GM18861 (cell line): Measurements from ENCODE around the gene ARSG.
"Not testable (repeated sequence)": the region's sequence is repeated elsewhere in the genome, so short reads cannot be mapped to it uniquely, and the experiment has no call there.

ENCODE experiments used
- ATAC-seq: cut with Tn5 transposase; IDR thresholded peaks from one replicate; pipeline ENCODE4 v1.9.1; 2021; ENCODE audit not compliant: unreplicated experiment

The ARSG gene

DNA sequence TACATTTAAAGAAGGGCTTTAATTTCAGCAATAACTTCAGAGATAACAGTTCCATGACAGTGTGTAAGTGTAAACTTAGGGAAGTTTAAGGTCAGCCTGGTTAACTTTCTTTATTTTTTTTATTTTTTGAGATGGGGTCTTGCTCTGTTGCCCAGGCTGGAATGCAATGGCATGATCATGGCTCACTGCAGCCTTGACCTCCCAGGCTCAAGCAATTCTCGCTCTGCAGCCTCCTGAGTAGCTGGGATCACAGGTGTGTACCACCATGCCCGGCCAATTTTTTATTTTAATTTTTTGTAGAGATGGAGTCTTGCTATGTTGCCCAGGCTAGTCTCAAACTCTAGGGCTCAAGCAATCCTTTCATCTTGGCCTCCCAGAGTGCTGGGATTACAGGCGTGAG lies 15.0 kb upstream of the ARSG start:
- ATAC-seq, result not testable (repeated sequence)

DNA sequence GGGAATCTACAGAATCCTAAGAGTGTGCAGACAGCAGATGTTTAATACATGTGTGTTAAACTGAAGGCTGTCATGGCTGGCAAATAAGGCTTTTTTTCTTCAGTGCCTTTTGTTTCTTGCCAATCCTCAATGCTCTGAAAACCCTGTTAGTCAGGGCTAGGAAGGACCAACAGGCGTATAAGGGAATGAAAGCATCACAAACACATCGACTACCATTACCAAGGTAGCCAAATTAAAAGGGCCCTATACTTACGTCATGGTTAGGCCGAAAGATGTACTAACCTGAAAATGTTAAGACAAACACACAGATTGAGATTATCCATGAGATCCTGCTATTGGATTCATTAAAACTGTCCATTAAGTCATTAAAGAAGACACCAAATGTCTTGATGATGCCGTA lies 13.5 kb upstream of the ARSG start:
- ATAC-seq, result no peak

DNA sequence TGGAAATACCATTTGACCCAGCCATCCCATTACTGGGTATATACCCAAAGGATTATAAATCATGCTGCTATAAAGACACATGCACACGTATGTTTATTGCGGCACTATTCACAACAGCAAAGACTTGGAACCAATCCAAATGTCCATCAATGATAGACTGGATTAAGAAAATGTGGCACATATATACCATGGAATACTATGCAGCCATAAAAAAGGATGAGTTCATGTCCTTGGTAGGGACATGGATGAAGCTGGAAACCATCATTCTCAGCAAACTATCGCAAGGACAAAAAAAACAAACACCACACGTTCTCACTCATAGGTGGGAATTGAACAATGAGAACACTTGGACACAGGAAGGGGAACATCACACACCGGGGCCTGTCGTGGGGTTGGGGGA lies 9.3 kb upstream of the ARSG start:
- not testable (repeated sequence) for ATAC-seq

- ATAC-seq, result peak; percentile 18
Observed at GRCh38 chr17:68288375-68288774, 2.9 kb upstream of the ARSG start.

GRCh38 chr17:68288804-68289203 lies 2.5 kb upstream of the ARSG start:
- no peak for ATAC-seq

DNA sequence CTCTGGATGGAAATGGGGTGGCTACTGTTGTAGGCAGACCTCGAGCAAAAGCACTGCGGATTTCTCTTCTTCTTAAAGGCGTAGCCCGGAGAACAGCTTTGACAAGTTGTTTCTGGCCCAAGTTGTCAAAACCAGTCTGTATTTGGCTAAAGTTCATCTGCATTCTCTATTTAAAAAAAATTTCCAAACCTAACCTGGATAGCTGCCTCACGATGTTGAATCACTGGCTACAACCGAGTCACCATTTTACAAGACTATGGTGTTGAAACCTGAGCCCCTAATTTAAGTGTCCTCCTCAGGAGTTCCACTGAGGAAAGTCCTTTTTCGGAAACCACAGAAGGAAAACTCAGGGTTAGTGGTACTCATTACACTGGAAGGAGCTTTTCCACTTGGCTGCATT lies 1.8 kb upstream of the ARSG start:
- no peak for ATAC-seq

DNA sequence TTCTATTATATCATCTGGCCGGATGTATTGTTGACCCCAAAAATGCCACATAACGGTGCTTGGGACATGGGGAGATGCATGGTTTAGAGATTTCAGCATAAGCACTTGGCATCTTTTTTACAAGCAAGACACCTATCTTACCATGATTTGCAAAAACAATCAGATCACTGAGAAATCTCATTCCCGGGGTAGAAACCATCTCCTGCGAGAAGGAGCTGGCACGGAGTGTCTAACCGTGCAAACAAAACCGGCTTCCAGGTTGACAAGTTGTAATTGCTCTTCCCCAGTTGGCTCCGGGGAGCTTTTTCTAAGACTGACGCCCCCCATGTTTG lies 1.4 kb upstream of the ARSG start:
- ATAC-seq, result no peak

DNA sequence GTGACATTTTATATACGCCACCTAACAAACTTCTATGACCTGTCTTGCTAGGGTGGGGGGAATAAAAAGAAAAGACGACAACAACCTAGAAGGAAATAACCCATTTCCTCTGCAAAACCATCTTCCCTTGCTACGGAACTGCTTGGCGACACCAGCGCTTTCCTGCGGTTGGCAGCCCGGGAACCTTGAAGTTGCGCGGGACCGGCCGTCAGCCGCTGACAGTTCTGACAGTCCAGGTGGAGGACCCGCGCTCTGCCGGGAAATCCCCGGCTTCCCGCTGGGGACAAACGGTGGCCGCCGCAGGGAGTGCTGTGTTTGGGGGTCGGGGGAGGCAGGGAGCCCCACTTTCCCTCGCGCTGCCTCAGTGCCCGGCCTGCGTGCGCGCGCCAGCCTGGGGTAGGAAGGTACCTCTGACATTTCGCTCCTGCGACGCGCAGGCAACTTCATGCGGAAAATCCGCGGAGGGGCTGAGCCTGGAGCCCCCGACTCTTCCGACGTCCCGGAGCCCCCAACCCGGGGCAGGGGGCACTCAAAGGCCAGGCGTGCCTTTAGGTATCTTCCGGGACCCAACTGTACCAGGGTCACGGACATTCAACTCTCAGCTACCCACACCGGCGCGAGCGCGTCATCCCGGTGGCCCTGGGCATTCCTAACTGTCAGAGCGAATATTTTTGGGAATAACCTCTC lies 884 bp upstream of the ARSG start:
- no peak for ATAC-seq

DNA sequence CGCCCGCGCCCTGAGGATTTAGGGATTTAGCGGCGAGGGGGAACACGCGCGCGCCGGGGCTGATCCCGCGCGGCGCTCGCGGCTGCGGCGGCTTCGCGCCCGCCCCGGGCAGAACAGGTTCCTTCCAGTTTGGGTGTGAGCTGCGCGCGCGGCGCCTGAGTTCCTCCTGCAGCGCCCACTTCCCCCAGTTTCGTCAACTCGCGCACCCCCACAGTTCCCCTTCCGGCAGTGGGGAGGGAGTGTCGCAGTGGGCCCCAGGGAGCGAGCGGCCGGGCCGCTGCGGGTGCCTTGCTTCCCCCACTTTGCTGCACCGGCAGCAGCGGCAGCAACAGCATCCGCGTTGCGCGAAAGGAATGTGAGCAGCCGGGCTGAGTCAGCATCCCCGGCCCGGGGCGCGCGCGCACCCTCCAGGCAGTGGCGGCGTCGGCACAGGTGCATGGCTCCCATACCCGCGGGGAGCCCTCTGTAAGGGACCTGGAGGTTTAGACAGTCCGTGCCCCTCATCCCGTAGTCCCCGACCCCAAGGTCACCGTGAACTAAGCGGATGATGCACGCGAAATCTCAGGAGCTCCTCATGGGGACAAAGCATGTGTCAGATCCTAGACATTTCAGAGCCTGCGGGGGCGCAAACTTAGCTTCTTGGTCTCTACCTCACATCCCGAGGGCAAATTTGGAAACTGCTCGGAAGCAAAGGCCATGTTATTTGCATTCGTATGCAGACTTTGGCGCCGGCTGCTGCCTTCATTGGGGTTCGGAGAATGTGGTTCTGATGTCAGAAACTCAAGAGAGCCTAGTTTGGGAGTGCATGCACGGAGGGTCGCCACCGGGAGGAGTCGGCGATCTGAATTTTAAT lies 767 bp downstream of the ARSG start:
- ATAC-seq, result peak; percentile 41

GRCh38 chr17:68292689-68293040 lies 1.4 kb downstream of the ARSG start:
- no peak for ATAC-seq

DNA sequence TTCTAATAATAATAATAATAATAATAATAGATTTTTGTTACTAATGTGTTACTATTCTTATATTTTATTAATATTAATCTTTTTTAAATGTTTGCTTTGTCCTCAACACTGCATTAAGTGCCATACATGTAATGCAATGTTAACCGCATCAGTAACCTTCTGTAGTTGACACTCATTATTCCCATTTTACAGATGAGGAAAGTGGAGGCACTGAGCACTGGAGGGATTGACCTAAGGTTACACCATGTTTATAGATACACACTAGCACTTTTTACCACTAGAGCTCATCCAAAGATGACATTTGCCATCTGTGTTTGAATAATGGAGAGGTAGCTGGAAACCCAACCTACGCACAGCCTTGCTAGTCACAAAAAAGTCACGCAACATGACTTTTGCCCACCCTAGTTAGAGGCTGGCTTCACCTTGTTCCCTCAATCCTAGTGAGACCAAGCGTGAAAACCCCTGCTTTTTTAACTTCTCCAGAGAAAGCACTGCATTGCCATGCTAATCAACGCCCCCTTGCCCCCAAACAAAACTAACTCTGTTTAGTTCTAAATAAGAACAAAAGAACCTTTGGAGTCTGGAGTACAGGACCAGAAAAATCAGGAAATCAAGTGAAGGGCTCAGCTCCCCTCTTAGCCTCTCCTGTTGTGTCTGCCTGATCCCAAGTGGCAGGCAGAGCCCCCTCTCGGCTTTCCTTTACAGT lies 2.3 kb downstream of the ARSG start:
- ATAC-seq, result no peak

DNA sequence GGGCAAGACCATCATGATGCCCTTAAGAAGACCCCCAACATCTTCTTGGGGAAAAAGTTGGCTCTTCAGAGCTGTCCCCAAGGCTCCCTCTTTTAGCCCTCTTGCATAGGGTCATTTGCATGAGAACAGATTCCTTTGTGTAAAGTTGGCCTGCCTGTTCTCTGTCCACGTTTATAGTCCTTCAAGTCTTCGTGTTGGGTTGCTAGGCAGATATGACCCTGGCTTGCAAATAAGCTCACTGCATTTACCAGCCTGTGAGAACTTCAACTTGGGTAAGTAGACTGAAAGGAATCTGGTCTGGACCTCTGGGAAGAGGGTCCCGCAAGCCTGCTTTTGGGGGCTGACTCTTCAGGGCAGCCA lies 2.9 kb downstream of the ARSG start:
- no peak for ATAC-seq

GRCh38 chr17:68294617-68295016 lies 3.3 kb downstream of the ARSG start:
- ATAC-seq, result no peak

- ATAC-seq, result no peak
Observed at GRCh38 chr17:68295086-68295485, 3.8 kb downstream of the ARSG start.

GRCh38 chr17:68296217-68297191 lies 5.2 kb downstream of the ARSG start:
- ATAC-seq, result no peak

- ATAC-seq, result no peak
Observed at GRCh38 chr17:68297195-68297594, 5.9 kb downstream of the ARSG start.

DNA sequence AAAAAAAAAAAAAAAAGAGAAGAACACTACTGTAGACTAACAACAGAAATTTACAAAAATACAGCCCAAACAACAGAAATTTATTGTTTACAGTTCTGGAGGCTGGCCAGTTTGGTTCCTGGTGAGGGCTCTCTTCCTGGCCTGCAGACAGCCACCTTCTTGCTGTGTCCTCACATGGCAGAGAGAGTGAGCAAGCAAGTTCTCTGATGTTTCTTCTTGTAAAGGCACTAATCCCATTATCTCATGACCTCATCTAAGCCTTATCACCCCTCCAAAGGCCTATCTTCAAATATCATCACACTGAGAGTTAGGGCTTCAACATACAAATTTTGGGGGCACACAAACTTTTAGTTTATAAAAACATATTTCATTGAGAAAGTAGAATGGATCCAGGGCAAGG lies 7.3 kb downstream of the ARSG start:
- ATAC-seq, result no peak

DNA sequence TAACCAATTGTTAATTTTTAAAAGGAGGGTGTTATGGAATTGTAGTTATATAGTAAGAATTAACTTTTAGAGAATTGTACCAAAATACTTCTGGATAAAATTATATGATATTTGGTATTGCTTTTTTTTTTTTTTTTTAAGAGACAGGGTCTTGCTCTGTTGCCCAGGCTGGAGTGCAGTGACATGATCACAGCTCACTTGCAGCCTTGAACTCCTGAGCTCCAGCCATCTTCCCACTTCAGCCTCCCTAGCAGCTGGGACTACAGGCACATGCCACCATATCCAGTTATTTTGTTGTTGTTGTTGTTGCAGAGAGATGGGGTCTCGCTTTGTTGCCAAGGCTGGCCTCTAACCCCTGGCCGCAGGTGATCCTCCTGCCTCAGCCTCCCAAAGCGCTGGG lies 8.5 kb downstream of the ARSG start:
- ATAC-seq, result no peak

DNA sequence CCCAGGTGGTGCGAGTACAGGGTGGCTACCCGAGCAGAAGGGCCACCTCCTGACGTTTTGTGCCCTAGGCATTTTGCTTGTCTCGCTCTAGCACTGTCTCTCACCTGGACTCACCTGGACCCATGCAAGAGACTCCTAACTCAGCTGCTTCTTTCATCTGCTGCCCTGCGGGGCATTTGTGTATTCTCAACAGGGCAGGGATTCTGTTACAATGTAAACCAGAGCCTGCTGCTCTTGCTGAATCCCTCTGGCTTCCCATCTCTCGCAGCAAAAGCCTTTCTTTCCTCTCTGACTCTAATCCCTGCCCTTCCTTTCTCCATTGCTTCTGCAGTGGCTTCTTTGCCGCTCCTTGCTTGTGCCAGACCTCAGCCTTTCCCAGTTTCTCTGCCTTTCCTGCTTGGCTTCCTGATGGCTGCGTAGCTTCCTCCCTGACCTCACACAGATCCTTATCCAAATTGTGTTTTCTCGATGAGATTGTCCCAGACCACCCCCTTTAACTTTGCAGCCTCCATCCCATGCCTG lies 10.2 kb downstream of the ARSG start:
- ATAC-seq, result no peak

GRCh38 chr17:68302066-68302564 lies 10.8 kb downstream of the ARSG start:
- ATAC-seq, result no peak

- ATAC-seq, result no peak
Observed at GRCh38 chr17:68302666-68303065, 11.4 kb downstream of the ARSG start.
